IPS-NIHi7 (cell line): ENCODE results near the gene NHSL2.

ENCODE experiments used
- DNase-seq: peaks from one replicate; pipeline ENCODE4 v3.0.0; 2012; ENCODE audit warnings: mixed read lengths; ENCODE audit errors: extremely low spot score

NHSL2 gene

GRCh38 chrX:72069350-72070160, 158.9 kb downstream of the NHSL2 start:
- no peak for DNase-seq

GRCh38 chrX:72071213-72071612, 160.6 kb downstream of the NHSL2 start:
- no peak for DNase-seq

- DNase-seq, result no peak
These were observed 163.0 kb downstream of the NHSL2 start for GRCh38 chrX:72073633-72074032.

- no peak for DNase-seq
These were observed 167.8 kb downstream of the NHSL2 start for GRCh38 chrX:72078411-72078810.

- DNase-seq, result peak; percentile 21
These were observed 169.0 kb downstream of the NHSL2 start for GRCh38 chrX:72079607-72080006.

GRCh38 chrX:72080150-72080549, 169.5 kb downstream of the NHSL2 start:
- DNase-seq, result no peak

- DNase-seq, result no peak
These were observed 170.2 kb downstream of the NHSL2 start for GRCh38 chrX:72080800-72081199.

GRCh38 chrX:72081605-72082320, 171.1 kb downstream of the NHSL2 start:
- DNase-seq, result no peak

GRCh38 chrX:72083291-72083690, 172.6 kb downstream of the NHSL2 start:
- no peak for DNase-seq

GRCh38 chrX:72084114-72084513, 173.5 kb downstream of the NHSL2 start:
- DNase-seq, result no peak

- DNase-seq, result no peak
These were observed 176.3 kb downstream of the NHSL2 start for GRCh38 chrX:72086995-72087394.

- DNase-seq, result no peak
These were observed 178.1 kb downstream of the NHSL2 start for GRCh38 chrX:72088761-72089160.

GRCh38 chrX:72089254-72089653, 178.6 kb downstream of the NHSL2 start:
- no peak for DNase-seq

- no peak for DNase-seq
These were observed 184.2 kb downstream of the NHSL2 start for GRCh38 chrX:72094894-72095293.

GRCh38 chrX:72095370-72095769, 184.7 kb downstream of the NHSL2 start:
- DNase-seq, result no peak

- DNase-seq, result no peak
These were observed 186.5 kb downstream of the NHSL2 start for GRCh38 chrX:72097098-72097497.

GRCh38 chrX:72100051-72100755, 189.6 kb downstream of the NHSL2 start:
- DNase-seq, result no peak

- DNase-seq, result no peak
These were observed 190.2 kb downstream of the NHSL2 start for GRCh38 chrX:72100824-72101351.

- no peak for DNase-seq
These were observed 191.0 kb downstream of the NHSL2 start for GRCh38 chrX:72101597-72102037.

GRCh38 chrX:72102126-72102525, 191.5 kb downstream of the NHSL2 start:
- DNase-seq, result no peak

GRCh38 chrX:72102760-72103159, 192.1 kb downstream of the NHSL2 start:
- no peak for DNase-seq

GRCh38 chrX:72105436-72105835, 194.8 kb downstream of the NHSL2 start:
- no peak for DNase-seq
